Neutrophil (primary cell): ENCODE data around the gene GPBP1.
"Not testable (repeated sequence)": the region's sequence is repeated elsewhere in the genome, so short reads cannot be mapped to it uniquely, and the experiment has no call there.

Experiments used
- H3K27ac ChIP-seq: fragments of 200-600 bp; sonication (generic); 2 replicates; pipeline ENCODE4 v1.5.1; 2016; ENCODE audit warnings: mild to moderate bottlenecking, moderate library complexity
- H3K27me3 ChIP-seq: fragments of 200-600 bp; sonication (generic); 2 replicates; pipeline ENCODE4 v1.6.0; 2016; ENCODE audit warnings: mild to moderate bottlenecking
- H3K36me3 ChIP-seq: fragments of 200-600 bp; sonication (generic); 2 replicates; pipeline ENCODE4 v1.5.1; 2017
- H3K4me1 ChIP-seq, 2 experiments: fragments of 200-600 bp in 1 of 2; sonication (generic) in 1 of 2; 1 replicate in 1 of 2; 2 replicates in 1 of 2; pipeline versions ENCODE4 v1.5.1 to v1.6.1; 2013 to 2016; ENCODE audit warnings: low read depth in 1 of 2, low read length in 1 of 2, mild to moderate bottlenecking in 1 of 2, moderate library complexity in 1 of 2; ENCODE audit not compliant: control insufficient read depth in 1 of 2, insufficient read depth in 1 of 2
- H3K4me3 ChIP-seq, 2 experiments: fragments of 200-600 bp in 1 of 2; sonication (generic) in 1 of 2; 1 replicate in 1 of 2; 2 replicates in 1 of 2; pipeline ENCODE4 v1.5.1; 2013 to 2016; ENCODE audit warnings: low read depth in 1 of 2, low read length in 1 of 2, mild to moderate bottlenecking in 1 of 2, moderate library complexity in 1 of 2
- H3K9me3 ChIP-seq: fragments of 200-600 bp; sonication (generic); 2 replicates; pipeline ENCODE4 v1.5.1; 2016
- CTCF ChIP-seq: fragments of 200-600 bp; sonication (generic); IDR thresholded peaks from 2 replicates; pipeline ENCODE4 v1.5.1; 2016; ENCODE audit warnings: antibody characterized with exemption

The GPBP1 gene

DNA sequence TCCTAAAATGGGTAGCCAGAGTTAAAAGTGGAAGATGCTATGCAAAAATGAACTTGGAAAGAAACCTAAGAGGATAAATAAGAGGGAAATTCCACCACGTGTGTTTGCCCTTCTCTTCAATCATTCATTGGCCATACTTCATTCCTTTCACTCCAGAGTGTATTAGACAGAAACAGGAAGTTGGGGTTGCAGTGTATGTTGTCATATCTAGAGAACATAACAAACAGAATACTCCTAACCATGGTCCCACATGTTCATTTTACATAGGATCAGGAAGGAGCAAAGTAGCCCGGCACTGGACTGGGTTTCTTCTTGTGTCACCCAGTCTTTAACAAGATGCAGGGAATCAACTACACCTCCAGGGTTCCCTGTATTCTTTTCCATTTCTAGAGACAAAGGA is 7.6 kb upstream of the GPBP1 start:
- H3K4me1 ChIP-seq, result peaks cover 9 to 11% of the 10 kb centered on the region in 2 experiments
- H3K4me3 ChIP-seq, result no peak overlapping the region
- peak overlapping the region; percentile 67 for H3K27ac ChIP-seq

GRCh38 chr5:57167201-57167600 is 6.7 kb upstream of the GPBP1 start:
- no peaks in the 10 kb centered on the region for H3K36me3 ChIP-seq
- H3K4me1 ChIP-seq, result peaks cover 14 to 15% of the 10 kb centered on the region in 2 experiments
- H3K27me3 ChIP-seq, result no peaks in the 10 kb centered on the region
- no peak overlapping the region for H3K4me3 ChIP-seq
- no peak for TF ChIP-seq CTCF
- no peak overlapping the region for H3K27ac ChIP-seq
- H3K9me3 ChIP-seq, result no peaks in the 10 kb centered on the region

More for the DNA sequence above, 7.6 kb upstream of the GPBP1 start:
- TF ChIP-seq CTCF, result no peak
- no peaks in the 10 kb centered on the region for H3K9me3 ChIP-seq
- no peaks in the 10 kb centered on the region for H3K36me3 ChIP-seq
- no peaks in the 10 kb centered on the region for H3K27me3 ChIP-seq

- H3K4me1 ChIP-seq, result peaks cover 29 to 31% of the 10 kb centered on the region in 2 experiments
- H3K9me3 ChIP-seq, H3K4me3 ChIP-seq, H3K27ac ChIP-seq, H3K27me3 ChIP-seq, H3K36me3 ChIP-seq: not testable (repeated sequence)
These were observed 3.7 kb upstream of the GPBP1 start for GRCh38 chr5:57170116-57170515.

DNA sequence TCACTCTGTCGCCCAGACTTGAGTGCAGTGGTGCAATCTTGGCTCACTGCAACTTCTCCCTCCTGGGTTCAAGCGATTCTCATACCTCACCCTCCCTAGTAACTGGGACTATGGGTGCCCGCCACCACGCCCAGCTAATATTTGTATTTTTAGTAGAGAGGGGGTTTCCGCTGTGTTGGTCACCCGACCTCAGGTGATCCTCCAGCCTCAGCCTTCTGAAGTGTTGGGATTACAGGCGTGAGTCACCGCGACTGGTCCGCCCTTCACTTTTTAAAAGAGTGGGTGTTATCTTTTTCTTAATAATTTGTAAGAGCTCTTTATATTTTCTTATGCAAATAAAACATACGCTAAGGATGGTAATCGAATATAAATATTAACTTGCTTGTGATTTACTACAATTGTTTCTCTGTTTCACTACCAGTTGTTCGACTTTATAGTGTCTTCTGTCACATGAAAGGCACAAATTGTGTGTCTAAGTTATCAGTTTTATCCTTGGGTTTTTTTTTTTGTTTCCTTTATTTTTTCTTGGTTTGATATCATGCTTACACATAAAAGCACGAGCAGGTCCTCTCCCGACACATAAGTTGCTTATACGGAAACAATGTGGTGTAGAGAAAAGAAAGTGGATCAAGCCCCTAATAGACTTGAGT is 1.9 kb upstream of the GPBP1 start:
- no peak for TF ChIP-seq CTCF
- peak overlapping the region; percentile 97 to 99 for H3K4me3 ChIP-seq
- H3K27ac ChIP-seq, result peak overlapping the region; percentile 99
- H3K36me3 ChIP-seq, result no peaks in the 10 kb centered on the region
- H3K27me3 ChIP-seq, result no peaks in the 10 kb centered on the region
- H3K4me1 ChIP-seq, result peaks cover 38% of the 10 kb centered on the region in 2 experiments
- no peaks in the 10 kb centered on the region for H3K9me3 ChIP-seq

- H3K27ac ChIP-seq, result peak overlapping the region; percentile 99
- no peak for TF ChIP-seq CTCF
- H3K36me3 ChIP-seq, result no peaks in the 10 kb centered on the region
- H3K4me1 ChIP-seq, result peaks cover 46% of the 10 kb centered on the region in 2 experiments
- no peaks in the 10 kb centered on the region for H3K9me3 ChIP-seq
- H3K4me3 ChIP-seq, result peak overlapping the region; percentile 97 to 99
- H3K27me3 ChIP-seq, result no peaks in the 10 kb centered on the region
These were observed 1.2 kb upstream of the GPBP1 start for GRCh38 chr5:57172466-57173318.
